WTC11 (cell line): ENCODE measurements around the gene TTYH1. TPM values are rescaled to one million over a fixed set of nuclear protein-coding genes. Genes with fewer than 3 reads are reported as not detected.

Source experiments
- ATAC-seq: fragments of 200-7000 bp; cut with Tn5 transposase; 2 replicates; pipeline ENCODE4 v1.10.0; 2021; ENCODE audit warnings: mild to moderate bottlenecking, moderate library complexity
- CTCF ChIA-PET: fragments of 300-600 bp; sonication (Branson Sonifier 250); formaldehyde crosslinking; loops from one replicate; lab custom pipeline; 2021; ENCODE audit warnings: antibody characterized with exemption; lab: Charles Lee
- POLR2A ChIA-PET: fragments of 350-600 bp; sonication (Branson Sonifier 250); formaldehyde crosslinking; loops from one replicate; lab custom pipeline; 2021; ENCODE audit warnings: antibody characterized with exemption; lab: Charles Lee
- DNase-seq: peaks from one replicate; pipeline ENCODE4 v3.0.0; 2021; ENCODE audit warnings: low spot score
- H3K27ac Mint-ChIP-seq: 2 replicates; pipeline ENCODE4 v1.8.0; 2021; ENCODE audit warnings: mixed read lengths
- H3K27me3 Mint-ChIP-seq: 2 replicates; pipeline ENCODE4 v1.8.0; 2021; ENCODE audit warnings: low read depth, mild to moderate bottlenecking, moderate library complexity, mixed read lengths
- H3K36me3 Mint-ChIP-seq: 2 replicates; pipeline ENCODE4 v1.8.0; 2021; ENCODE audit warnings: mixed read lengths
- H3K4me1 Mint-ChIP-seq: 2 replicates; pipeline ENCODE4 v1.8.0; 2022; ENCODE audit warnings: mixed read lengths
- H3K4me3 Mint-ChIP-seq: 2 replicates; pipeline ENCODE4 v1.8.0; 2021; ENCODE audit warnings: mild to moderate bottlenecking, moderate library complexity, mixed read lengths
- H3K9me3 Mint-ChIP-seq: 2 replicates; pipeline ENCODE4 v1.8.0; 2021; ENCODE audit warnings: mixed read lengths
- ATF3 ChIP-seq: sonication (generic); formaldehyde crosslinking; conservative IDR thresholded peaks from 2 replicates; pipeline ENCODE4 v1.8.1; 2022; ENCODE audit warnings: mild to moderate bottlenecking, missing genetic modification reagents
- CDX4 ChIP-seq: fragments of 250-450 bp; sonication (Bioruptor Pico); IDR thresholded peaks from 2 replicates; pipeline ENCODE4 v1.9.0; 2021; ENCODE audit warnings: moderate library complexity, mild to moderate bottlenecking, inconsistent platforms, borderline replicate concordance
- CTCF ChIP-seq: fragments of 200-600 bp; IDR thresholded peaks from 2 replicates; pipeline ENCODE4 v1.8.0; 2022; ENCODE audit warnings: antibody characterized with exemption
- EMX1 ChIP-seq: fragments of 250-450 bp; sonication (Bioruptor Pico); IDR thresholded peaks from 2 replicates; pipeline ENCODE4 v1.8.0; 2021; ENCODE audit warnings: mild to moderate bottlenecking
- ESRRA ChIP-seq: sonication (generic); formaldehyde crosslinking; IDR thresholded peaks from 2 replicates; pipeline ENCODE4 v1.8.1; 2022; ENCODE audit warnings: mild to moderate bottlenecking, missing genetic modification reagents, borderline replicate concordance
- GTF2I ChIP-seq: fragments of 250-450 bp; sonication (Bioruptor Pico); conservative IDR thresholded peaks from 2 replicates; pipeline ENCODE4 v1.4.0; 2021; ENCODE audit warnings: mild to moderate bottlenecking
- HMGXB4 ChIP-seq: sonication (generic); formaldehyde crosslinking; IDR thresholded peaks from 2 replicates; pipeline ENCODE4 v1.8.1; 2023; ENCODE audit warnings: mild to moderate bottlenecking, moderate library complexity, missing genetic modification reagents
- NFE2L1 ChIP-seq: sonication (generic); formaldehyde crosslinking; IDR thresholded peaks from 2 replicates; pipeline ENCODE4 v1.8.1; 2023; ENCODE audit warnings: missing genetic modification reagents
- NR1H2 ChIP-seq: sonication (generic); formaldehyde crosslinking; IDR thresholded peaks from 2 replicates; pipeline ENCODE4 v1.9.0; 2021; ENCODE audit warnings: mild to moderate bottlenecking, moderate library complexity, missing genetic modification reagents
- NR2C2 ChIP-seq: sonication (generic); formaldehyde crosslinking; IDR thresholded peaks from 2 replicates; pipeline ENCODE4 v1.8.0; 2022; ENCODE audit warnings: mild to moderate bottlenecking, missing genetic modification reagents
- PRRX2 ChIP-seq: fragments of 250-450 bp; sonication (Bioruptor Pico); IDR thresholded peaks from 2 replicates; pipeline ENCODE4 v1.8.0; 2021; ENCODE audit warnings: mild to moderate bottlenecking
- SP1 ChIP-seq: sonication (generic); formaldehyde crosslinking; conservative IDR thresholded peaks from 2 replicates; pipeline ENCODE4 v1.8.1; 2022; ENCODE audit warnings: missing genetic modification reagents
- STAT6 ChIP-seq: sonication (generic); formaldehyde crosslinking; conservative IDR thresholded peaks from 2 replicates; pipeline ENCODE4 v1.8.1; 2023; ENCODE audit warnings: mild to moderate bottlenecking, low read depth, missing genetic modification reagents, moderate library complexity
- TEAD1 ChIP-seq: sonication (generic); formaldehyde crosslinking; IDR thresholded peaks from 2 replicates; pipeline ENCODE4 v1.8.0; 2022; ENCODE audit warnings: mild to moderate bottlenecking, missing genetic modification reagents
- TP53 ChIP-seq: sonication (generic); formaldehyde crosslinking; IDR thresholded peaks from 2 replicates; pipeline ENCODE4 v1.8.1; 2023; ENCODE audit warnings: mild to moderate bottlenecking, missing genetic modification reagents
- ZBTB21 ChIP-seq: sonication (generic); formaldehyde crosslinking; IDR thresholded peaks from 2 replicates; pipeline ENCODE4 v1.8.1; 2023; ENCODE audit warnings: mild to moderate bottlenecking, missing genetic modification reagents, borderline replicate concordance
- ZMAT4 ChIP-seq: fragments of 250-450 bp; sonication (Bioruptor Pico); IDR thresholded peaks from 2 replicates; pipeline ENCODE4 v1.9.0; 2021; ENCODE audit warnings: mild to moderate bottlenecking
- ZNF416 ChIP-seq: fragments of 250-450 bp; sonication (Bioruptor Pico); IDR thresholded peaks from 2 replicates; pipeline ENCODE4 v1.9.0; 2021; ENCODE audit warnings: mild to moderate bottlenecking, inconsistent platforms
- ZNF423 ChIP-seq: fragments of 250-450 bp; sonication (Bioruptor Pico); IDR thresholded peaks from 2 replicates; pipeline ENCODE4 v2.1.2; 2022; ENCODE audit warnings: mild to moderate bottlenecking, moderate library complexity
- ZNF671 ChIP-seq: fragments of 250-450 bp; sonication (Bioruptor Pico); IDR thresholded peaks from 2 replicates; pipeline ENCODE4 v1.8.0; 2021; ENCODE audit warnings: mild to moderate bottlenecking
- ZSCAN18 ChIP-seq: fragments of 250-450 bp; sonication (Bioruptor Pico); IDR thresholded peaks from 2 replicates; pipeline ENCODE4 v2.1.2; 2022; ENCODE audit warnings: mild to moderate bottlenecking, moderate library complexity
- total RNA-seq: library from RNA; stranded (reverse); gene quantifications from 3 replicates; pipeline ENCODE4 v1.2.3, GENCODE V29; 2021

The TTYH1 gene
- total RNA-seq, 1 experiment from 2014 or later: 37.1 TPM

GRCh38 chr19:54432144-54432738, 17.0 kb downstream of the TTYH1 start (continued):
- TF ChIP-seq STAT6 (CRISPR knock-in tag): no peak
- TF ChIP-seq ZBTB21: no peak
- TF ChIP-seq SP1 (CRISPR knock-in tag): no peak
- TF ChIP-seq GTF2I (CRISPR knock-in tag): no peak
- TF ChIP-seq ZMAT4 (CRISPR knock-in tag): no peak
- no peak for TF ChIP-seq ZSCAN18 (CRISPR knock-in tag)
- TF ChIP-seq NFE2L1 (CRISPR knock-in tag): no peak

GRCh38 chr19:54433697-54434096, 18.4 kb downstream of the TTYH1 start:
- Mint-ChIP-seq H3K9me3 (no peaks in the 10 kb centered on the region), H3K27me3 (peaks cover 38% of the 10 kb centered on the region), H3K36me3 (no peaks in the 10 kb centered on the region), H3K4me3 (no peak overlapping the region), H3K4me1 (peaks cover 39% of the 10 kb centered on the region), H3K27ac (no peak overlapping the region)
- ChIA-PET POLR2A (interaction anchor here (0.6 to 1.0 kb wide), 2 partner anchors 13 to 1141 kb away, joined by 3 to 7 read pairs; no protein-coding TSS in a partner anchor), CTCF (interaction anchor here (1.0 kb wide), 1 partner anchor 18 kb away, joined by 4 read pairs; the partner anchor contains the start of gene TTYH1)
- TF ChIP-seq HMGXB4 (CRISPR knock-in tag) (no peak), NR2C2 (CRISPR knock-in tag) (no peak), ZNF671 (CRISPR knock-in tag) (no peak), PRRX2 (no peak), EMX1 (CRISPR knock-in tag) (no peak), ZNF423 (CRISPR knock-in tag) (no peak), ZNF416 (CRISPR knock-in tag) (no peak), NR1H2 (CRISPR knock-in tag) (no peak), TEAD1 (no peak), CDX4 (CRISPR knock-in tag) (no peak), TP53 (CRISPR knock-in tag) (no peak), ATF3 (no peak), ESRRA (CRISPR knock-in tag) (no peak), CTCF (no peak)
- DNase-seq: no peak
- no peak for ATAC-seq
